DMS114 treated with DMSO at 0.1 percent for 48 hours (cell line): ENCODE measurements around the gene TVP23A.
A peak's percentile ranks its signal among the peaks of the same experiment; 100 is the strongest.
"Not testable (repeated sequence)": the region's sequence is repeated elsewhere in the genome, so short reads cannot be mapped to it uniquely, and the experiment has no call there.

Source experiments
- DNase-seq: peaks from one replicate; lab custom pipeline; 2025; ENCODE audit not compliant: unreplicated experiment; lab: John Stamatoyannopoulos, UW

TVP23A gene

GRCh38 chr16:10752843-10753523 lies 65.6 kb downstream of the TVP23A start:
- no peak for DNase-seq

DNA sequence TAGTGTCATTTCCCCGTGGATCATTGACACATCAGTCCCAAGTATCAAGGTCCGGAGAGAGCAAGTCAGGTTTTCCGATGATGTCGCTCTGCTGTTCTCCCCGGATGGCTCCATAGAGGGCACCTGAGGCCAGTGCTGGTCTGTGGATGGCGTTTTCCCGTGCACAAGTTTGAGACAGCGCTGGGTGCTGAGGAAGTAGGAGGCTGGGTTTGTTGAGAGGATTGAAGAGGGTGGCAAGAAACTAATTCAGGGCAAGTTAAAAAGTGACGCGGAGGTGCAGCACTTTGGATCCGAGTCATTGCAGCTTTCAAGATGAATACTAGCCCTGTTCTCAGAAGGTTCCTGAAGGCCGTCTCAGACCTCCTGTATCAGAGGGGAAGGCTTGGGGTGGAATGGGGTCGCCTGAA lies 67.3 kb downstream of the TVP23A start:
- DNase-seq = no peak

DNA sequence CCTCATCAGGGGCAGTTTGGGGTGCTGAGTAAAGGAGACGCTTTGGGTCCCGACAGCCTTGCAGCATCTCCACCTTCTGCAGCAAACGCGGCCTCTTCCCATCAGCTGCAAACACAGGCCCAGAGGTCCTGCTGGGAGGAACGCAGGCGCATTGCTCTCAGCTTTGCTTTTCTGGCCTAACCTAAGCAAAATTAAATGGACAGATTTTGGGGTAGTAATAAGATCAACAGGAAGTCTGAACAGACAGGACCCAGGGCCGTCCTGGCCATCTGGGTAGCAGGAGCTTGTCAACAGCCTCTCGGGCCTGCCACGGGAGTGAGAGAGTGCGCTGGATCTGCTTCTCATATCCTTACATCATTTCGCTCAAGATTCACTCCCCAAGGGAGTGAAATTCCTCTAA lies 67.8 kb downstream of the TVP23A start:
- no peak for DNase-seq

DNA sequence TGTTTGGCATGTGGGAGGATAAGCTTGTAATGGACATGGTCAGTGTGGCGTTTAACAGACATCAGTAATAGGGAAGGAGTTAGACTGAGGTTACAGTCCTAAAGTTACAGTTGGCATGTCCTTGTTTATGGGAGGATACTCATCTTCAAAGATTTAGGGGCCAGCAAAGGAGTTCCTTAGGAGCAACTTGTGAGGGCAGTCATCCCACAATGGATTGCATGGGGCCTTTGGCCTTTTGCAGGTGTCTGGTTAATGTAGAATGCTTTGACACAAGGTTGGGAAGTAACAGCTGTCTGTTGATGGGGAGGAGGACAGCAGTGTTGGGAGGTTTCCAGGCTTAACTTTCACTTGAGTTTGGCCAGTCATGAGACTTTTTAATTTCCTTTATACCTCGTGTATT lies 72.8 kb downstream of the TVP23A start:
- DNase-seq = no peak

DNA sequence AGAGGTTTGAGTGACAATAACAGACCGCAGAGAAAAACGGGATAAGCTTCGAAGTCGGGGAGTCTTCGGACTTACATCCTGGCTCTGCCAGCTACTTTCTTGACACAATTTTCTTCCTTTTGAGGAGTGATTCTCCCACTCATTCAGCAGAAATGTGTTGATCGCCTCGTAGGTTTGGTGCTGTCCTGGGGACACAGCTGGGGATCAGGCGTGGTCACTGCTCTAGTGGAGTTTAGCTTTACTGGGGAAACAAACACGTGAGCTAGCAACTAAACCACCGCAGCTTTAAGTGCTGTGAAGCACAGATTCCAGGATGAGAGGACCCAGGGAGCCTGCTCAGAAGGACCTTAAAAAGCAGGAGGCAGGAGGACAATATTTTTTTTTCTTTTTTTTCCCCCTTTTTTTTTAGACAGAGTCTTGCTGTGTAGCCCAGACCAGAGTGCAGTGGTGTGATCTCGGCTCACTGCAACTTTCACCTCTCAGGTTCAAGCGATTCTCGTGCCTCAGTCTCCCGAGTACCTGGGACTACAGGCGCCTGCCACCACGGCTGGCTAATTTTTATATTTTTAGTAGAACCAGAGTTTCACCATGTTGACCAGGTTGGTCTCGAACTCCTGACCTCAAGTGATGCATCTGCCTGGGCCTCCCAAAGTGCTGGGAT lies 74.1 kb downstream of the TVP23A start:
- no peak for DNase-seq

- DNase-seq = peak; percentile 93
These were observed 74.8 kb downstream of the TVP23A start, which contains the start of gene NUBP1 for GRCh38 chr16:10743610-10744369. TSS of gene NUBP1 (plus strand) at chr16:10743842. CDS start at chr16:10743864, 22 bp downstream.

DNA sequence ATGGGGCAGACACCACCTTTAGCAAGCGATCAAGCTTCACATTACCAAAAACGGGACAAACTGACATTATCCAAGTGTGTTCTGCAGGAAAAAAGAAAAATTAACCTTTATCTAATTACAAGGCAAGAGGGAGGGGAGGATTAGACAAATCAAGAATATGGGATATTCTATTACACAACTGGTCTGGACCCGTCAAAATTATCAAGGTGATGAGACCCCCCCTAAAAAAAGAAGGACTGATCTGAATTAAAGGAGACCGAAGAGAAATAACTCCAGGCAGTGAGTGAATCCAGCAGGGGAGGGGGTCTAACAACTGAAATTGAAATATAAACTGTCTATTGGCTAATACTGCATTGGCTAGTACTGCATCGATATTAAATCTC lies 75.4 kb downstream of the TVP23A start:
- no peak for DNase-seq

- DNase-seq = no peak
These were observed 76.8 kb downstream of the TVP23A start for GRCh38 chr16:10741844-10742243.

GRCh38 chr16:10741249-10741648 lies 77.3 kb downstream of the TVP23A start:
- not testable (repeated sequence) for DNase-seq

DNA sequence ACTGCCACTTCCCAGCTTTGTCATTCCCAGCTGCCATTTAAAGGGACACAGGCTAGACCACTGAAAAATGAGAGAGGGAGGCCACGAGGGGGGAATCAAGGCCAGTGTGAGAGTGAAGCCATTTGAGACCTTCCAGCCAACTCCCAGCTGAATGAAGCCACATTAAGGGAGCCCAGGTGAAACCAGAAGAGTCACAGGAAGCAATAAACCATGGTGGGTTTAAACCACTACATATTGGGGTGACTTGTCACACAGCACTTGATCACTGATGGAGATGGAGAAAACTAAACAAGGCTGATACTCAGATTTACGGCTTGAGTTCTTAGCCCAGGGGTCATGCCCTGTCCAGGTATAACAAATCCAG lies 77.8 kb downstream of the TVP23A start:
- DNase-seq = no peak

- no peak for DNase-seq
These were observed 78.4 kb downstream of the TVP23A start for GRCh38 chr16:10740000-10740844.

DNA sequence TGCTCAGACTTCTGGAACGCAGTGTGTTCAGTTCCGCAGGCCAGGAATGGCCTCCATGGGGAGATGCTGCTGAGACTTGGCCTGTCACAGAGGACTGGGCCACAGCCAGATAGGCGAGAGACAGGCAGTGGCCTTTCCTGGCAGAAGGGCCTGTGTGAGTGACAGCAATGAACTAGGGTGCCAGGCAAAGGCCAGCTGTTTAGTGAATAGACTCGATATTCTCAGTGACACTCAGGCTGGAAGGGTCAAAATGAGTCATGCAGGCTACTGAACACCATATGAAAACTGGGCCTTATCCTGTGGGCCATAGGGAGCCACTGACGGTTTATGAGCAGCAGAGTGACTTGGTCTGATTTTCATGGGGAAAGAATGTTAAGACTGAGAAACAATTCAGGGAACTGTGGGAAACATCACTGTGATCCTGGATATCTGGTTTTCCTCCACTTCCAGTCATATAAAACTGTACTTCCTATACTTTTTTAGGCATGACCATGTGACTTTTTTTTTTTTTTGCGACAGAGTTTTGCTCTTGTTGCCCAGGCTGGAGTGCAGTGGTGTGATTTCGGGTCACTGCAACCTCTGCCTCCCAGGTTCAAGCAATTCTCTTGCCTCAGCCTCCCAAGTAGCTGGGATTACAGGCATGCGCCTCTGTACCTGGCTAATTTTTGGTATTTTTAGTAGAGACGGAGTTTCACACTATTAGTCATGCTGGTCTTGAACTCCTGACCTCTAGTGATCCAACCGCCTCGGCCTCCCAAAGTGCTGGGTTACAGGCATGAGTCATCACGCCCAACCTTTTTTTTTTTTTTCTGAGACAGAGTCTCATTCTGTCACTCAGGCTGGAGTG lies 80.1 kb downstream of the TVP23A start:
- no peak for DNase-seq

GRCh38 chr16:10737068-10737625 lies 81.4 kb downstream of the TVP23A start:
- DNase-seq = peak; percentile 39

DNA sequence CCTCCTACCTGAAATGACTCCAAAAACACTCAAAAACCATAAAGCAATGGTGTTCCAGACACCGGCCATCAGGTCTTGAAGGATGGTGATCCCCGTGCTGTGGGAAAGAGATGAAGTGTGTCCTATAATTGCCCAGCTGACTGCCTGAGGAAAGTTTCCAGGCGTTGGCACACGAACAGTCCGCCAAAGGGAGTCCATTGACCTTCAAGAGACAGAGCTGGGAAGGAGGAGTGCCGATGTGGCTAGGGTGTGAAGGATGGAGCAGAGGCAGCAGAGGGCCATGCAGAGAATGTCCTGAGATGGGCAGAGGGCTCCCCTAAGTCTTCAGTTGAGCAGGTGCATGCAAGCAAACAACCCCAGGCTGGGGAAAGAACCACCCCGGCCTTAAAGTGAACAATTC lies 86.8 kb downstream of the TVP23A start:
- no peak for DNase-seq

DNA sequence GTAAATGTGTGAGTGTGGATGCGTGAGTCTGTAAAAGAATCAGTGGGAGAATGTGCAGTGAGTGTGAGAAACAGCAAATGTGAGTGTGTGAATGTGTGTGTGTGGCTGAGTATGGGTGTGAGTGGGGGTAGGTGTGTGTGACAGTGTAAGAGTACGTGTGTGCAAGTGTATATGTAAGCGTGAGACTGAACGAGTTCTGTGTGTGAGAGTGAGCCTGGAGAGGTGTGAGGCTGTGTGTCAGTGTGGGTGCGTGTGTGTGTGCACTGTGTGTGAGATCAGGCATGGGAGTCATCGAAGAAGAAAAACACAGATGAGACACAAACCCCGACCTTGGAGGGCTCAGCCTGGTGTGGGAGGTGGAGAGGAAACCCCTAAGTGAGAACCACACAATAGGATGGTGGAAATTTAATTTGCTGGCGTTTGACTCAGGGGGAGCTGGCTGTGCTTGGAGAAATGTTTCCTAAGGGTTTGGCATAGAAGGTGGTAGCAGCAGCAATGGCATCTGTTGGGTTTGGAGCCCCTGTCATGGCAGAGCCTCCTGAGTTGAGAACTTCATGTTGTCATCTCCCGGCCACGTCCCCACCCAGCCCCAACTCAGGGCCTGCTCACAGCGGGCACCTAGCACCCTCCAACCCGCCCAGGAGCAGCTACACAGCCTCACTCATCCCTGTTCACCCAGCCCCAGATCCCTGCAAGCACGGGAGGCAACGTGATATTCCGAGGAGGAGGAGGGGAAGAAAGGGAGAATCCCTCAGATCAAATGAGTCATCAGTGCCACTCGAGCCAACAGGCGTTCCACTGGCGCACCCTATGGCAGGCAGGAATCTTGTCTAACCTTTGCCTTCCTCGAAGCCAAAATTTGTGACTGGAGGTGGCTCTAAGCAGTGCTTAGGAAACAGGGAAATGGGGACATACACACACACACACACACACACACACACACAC lies 89.2 kb downstream of the TVP23A start:
- DNase-seq = no peak

GRCh38 chr16:10728003-10728887 lies 90.3 kb downstream of the TVP23A start:
- DNase-seq = no peak
